Measurements from ENCODE around the gene CIAO3. TPM values are rescaled to one million over a fixed set of nuclear protein-coding genes. Genes with fewer than 3 reads are reported as not detected.
"Not testable (repeated sequence)": the region's sequence is repeated elsewhere in the genome, so short reads cannot be mapped to it uniquely, and the experiment has no call there.

Gene CIAO3
- total RNA-seq, 1 experiment from 2014 or later = 29.6 TPM

DNA sequence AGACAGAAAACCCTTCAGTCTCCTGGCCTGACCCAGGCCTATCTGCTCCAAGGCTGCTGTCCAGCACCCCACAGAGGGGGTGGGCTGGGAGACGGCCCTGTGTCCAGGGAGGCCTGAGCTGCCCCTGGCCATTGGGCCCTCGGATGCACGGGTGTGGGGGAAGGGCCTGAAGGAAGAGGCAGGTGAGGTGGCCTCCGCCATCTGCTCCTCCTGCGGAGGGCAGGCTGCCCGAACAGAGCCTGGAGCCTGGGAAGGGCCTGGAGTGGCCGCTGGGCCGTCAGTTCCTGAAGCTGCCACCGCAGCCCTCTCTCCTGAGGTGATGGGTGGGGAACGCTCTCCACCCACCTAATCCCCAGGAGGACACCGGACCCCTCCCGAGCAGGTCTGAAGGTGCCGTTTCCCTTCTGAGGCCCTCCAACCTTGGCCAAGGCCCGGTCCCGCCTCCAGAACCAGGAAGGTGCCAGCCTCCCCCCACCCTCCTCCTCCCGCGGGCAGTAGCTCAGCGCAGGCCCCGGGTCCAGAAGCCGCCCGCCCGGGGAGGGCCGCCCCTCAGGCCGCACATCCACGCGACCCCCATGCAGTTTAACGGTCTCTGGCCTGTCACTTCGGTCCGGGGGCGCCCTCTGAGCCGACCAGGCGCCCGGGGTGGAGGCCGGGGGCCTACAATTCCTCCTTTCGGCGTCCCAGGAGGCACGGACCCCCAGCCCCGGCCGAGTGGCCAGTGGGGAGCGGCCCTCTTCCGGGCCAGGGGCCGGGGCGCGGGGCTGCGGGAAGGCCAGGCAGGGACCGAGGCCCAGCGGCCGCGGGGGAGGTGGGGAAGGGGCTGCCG is 36.0 kb downstream of the CIAO3 start:
- in situ Hi-C loops (cut with HindIII; ENCODE audit: low sequenced_read_pairs) = loop anchor here (25.0 kb wide), 1 partner anchor 158 kb away; no protein-coding TSS in a partner anchor
- peak; percentile 84 for DNase-seq (ENCODE audit: low spot score)

DNA sequence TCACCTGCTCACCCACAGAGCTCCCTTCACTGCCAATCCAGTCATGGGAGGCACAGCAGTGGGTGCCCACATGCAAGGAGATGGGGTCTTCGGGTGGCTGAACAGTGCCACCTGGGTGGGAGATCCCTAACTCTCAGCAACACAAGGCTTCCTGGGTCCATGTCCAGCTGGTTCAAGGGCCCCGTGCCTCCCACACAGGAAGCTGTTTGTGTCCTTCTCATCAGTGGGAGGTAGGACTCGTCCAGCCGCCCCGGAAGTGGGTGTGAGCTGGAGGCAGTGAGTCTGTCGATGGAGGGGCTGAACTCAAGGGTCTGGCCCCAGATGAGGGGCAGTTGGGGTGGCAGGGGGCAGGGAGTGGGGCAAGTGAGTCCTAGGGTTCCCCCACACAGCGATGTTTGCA is 36.8 kb downstream of the CIAO3 start:
- in situ Hi-C loops (cut with HindIII; ENCODE audit: low sequenced_read_pairs) = loop anchor here (25.0 kb wide), 1 partner anchor 158 kb away; no protein-coding TSS in a partner anchor
- DNase-seq (ENCODE audit: low spot score) = no peak

DNA sequence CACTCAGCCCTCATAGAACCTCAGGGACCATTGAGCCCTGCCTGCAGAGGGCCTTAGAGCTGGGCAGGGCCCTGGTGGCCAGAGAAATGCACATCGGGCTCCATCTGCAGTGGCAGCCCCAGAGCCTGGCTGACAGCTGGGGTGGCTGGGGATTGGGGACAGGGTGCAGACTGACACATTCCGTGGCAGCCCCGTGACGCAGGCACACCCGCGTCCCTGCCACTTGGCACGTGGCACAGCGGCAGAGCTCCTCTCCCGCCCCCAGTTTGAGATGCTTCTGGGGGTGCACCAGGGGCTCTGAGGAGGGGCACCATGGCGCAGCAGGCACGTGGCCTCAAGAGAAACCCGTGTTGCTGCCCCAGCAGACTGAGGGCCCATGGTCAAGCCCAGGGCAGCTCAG is 37.4 kb downstream of the CIAO3 start:
- DNase-seq (ENCODE audit: low spot score) = no peak
- in situ Hi-C loops (cut with HindIII; ENCODE audit: low sequenced_read_pairs) = loop anchor here (25.0 kb wide), 1 partner anchor 159 kb away; no protein-coding TSS in a partner anchor

DNA sequence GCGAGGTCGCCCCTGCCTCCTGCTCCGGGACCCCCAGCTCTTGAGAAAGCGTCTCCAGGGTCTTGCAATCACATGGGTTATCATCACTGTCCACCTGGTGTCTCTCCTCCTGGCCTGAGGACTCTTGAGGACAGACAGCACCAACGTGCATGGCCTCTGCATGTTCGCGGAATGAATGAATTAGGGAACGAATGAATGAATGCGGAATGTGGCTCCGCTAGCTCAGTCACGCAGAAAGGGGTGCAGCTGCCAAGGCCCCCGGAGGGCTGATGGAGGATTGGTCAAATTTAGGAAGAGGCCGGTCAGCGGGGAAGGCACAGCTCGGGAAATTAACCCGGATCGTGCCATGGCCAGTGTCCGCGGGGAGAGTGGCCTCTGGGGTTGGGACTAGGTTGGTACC is 38.5 kb downstream of the CIAO3 start:
- DNase-seq (ENCODE audit: low spot score) = no peak
- in situ Hi-C loops (cut with HindIII; ENCODE audit: low sequenced_read_pairs) = loop anchor here (25.0 kb wide), 1 partner anchor 160 kb away; no protein-coding TSS in a partner anchor

DNA sequence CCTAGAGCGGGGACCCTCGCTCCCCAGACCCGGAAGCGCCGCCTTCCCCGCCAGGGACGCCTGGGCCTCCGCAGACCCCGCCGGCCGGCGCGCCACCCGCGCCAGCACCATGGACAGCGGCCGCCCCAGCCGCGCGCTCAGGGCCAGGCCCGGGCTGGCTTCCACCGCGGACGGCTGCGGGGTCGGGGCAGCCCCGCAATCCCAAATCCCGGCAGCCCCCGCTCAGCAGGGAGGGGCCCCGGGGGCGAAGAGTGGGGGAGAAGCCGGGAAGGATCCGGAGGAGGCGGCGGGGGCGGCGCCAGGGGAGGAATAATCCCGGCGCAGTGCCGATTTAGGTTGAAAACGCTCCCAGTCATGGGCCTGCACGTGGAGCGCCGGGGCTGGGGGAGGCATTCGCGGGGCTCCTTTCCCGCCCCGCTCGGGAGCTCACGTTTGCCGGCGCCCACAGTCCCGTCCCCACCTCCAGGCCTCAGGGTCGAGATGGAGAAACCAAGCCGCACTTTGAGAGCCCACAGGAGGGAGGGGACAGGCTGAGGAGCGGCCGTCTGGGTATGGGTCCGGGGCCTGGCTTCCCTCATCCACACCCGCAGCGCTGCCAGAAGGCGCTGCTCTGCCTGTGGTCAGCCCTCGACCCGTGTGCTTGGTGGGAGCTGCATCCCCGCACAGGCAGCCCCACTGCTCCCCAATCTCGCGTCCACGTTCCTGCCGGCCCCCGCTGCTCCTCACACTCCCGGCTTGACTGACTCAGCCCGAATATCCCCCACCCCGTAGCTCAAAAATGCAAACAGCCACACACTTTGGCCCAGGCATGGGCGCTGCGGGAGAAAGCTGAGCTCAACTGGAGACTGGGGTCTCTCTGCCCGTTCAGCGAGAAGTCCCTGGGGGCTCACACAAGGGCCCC is 39.9 kb downstream of the CIAO3 start:
- DNase-seq (ENCODE audit: low spot score) = no peak
- in situ Hi-C loops (cut with HindIII; ENCODE audit: low sequenced_read_pairs) = loop anchor here (25.0 kb wide), 1 partner anchor 161 kb away; no protein-coding TSS in a partner anchor

DNA sequence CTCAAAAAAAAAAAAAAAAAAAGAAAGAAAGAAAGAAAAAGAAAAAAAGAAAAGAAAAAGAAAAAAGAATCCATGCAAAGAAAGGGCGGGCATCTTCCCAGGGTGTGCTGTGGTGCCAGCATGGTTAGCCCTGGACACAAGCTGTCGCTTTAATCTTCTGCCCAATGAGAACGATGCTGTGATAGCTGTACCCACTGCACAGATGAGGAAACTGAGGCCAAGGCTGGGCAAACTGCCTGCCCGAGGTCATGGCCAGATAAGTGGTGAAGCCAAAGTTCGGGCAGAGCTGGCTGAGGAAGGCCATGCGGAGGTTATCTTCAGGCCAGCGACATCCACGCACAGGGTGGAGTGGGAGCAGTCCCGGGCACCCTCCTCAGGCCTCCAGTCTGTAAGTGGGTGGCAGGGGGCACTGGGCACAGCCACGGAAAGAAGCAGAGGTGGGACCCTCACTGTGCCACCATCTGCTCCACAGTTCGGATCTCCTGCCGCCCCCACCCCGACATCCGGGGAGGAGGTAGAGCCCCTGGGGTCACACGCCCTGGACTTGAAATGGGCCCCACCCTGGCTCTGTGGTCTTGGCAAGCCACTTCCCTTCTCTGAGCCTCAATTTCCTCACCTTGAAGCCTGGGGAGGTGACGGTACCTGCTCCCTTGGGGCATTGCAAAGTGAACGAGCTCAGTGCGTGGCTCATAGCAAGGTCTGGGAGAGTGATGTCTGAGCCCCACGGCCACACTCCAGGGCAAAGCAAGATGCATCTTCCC is 41.7 kb downstream of the CIAO3 start:
- DNase-seq (ENCODE audit: low spot score) = no peak
- in situ Hi-C loops (cut with HindIII; ENCODE audit: low sequenced_read_pairs) = no loop called here

DNA sequence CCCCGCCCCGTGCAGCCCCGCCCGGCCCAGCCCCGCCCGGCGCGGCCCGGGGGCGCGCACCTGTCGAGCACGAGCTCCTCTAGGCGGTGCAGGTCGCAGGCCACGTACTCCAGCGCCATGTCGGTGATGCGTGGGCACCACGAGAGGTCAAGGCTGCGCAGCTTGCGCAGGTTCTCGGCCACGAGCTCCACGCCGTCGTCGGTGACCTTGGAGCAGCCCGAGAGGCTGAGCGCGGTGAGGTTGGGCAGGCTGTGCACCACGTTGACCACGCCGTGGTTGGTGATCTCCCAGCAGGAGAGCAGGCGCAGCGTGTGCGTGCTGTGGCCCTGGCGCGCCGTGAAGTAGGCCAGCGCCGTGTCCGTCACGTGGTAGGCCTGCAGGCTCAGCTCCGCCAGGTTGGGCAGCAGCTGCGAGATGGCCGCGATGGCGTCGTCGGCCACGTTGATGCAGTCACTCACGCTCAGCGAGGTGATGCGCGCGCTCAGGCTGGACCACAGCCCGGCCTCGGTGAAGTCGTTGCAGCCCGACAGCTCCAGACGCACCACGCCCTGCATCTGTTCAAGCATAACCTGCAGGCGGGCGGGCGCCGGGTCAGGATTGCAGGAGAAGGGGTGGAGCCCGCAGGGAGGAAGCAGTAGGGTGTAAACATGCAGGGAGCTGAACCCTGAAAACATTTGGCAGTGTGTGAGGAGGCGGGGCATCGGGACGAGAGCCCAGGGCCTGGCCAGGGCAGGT is 45.3 kb downstream of the CIAO3 start:
- in situ Hi-C loops (cut with HindIII; ENCODE audit: low sequenced_read_pairs) = no loop called here
- DNase-seq (ENCODE audit: low spot score) = peak; percentile 71

DNA sequence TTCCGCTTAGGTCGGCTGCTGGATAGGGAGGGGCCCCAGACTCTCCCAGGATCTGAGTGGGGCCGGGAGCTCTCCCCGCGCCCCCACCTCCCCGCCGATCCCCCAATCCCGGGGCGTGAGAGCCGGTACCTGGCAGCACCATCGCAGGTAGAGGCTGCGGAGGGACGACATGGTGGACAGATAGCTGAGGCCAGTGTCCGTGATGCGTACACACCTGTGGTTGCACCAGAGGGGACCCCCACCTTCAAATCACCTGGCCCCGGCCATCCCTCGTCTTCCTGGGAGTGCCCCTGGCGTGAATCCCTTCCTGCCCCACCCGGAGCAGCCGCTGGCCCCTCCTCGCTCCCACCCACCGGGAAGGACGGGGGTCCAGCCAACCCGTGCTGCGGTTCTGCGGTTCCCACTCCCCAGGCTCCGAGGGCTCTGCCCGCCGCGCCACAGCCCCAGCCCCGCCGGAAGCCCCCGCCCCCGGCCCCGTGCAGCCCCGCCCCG is 45.9 kb downstream of the CIAO3 start:
- DNase-seq (ENCODE audit: low spot score) = no peak

DNA sequence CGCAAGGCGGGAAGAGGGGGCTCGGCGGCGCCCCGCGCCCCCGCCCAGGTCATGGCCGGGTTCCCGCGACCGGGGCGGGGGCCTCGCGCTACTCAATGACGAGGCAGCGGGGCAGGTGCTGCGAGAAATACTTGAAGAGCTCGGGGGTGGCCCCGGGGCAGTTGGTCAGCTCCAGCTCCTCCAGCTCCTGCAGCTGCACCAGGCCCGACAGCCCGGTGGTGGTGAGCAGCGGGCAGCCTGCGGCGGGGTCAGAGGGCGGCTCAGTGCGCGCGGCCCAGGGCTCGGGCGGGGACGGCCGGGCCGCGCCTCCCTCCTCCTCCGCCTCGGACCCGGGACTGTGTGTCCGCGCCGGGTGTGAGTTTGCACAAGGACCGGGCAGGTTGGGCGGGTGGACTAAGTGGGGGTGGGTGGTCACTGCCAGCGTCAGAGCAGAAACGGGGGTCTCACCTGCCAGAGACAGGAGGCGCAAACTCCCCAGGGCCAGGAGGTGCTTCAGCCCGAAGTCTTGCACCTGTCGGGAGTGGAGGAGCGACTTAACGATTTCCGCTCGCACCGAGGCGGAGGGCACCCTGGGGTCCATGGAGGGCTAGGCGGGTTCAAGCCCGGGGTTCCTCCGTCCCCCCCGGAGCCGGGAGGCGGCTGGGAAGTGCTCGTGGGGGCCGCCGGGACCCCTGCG is 46.5 kb downstream of the CIAO3 start:
- DNase-seq (ENCODE audit: low spot score) = no peak
- in situ Hi-C loops (cut with HindIII; ENCODE audit: low sequenced_read_pairs) = no loop called here

More for the DNA sequence above, 45.9 kb downstream of the CIAO3 start:
- in situ Hi-C loops (cut with HindIII; ENCODE audit: low sequenced_read_pairs) = no loop called here

DNA sequence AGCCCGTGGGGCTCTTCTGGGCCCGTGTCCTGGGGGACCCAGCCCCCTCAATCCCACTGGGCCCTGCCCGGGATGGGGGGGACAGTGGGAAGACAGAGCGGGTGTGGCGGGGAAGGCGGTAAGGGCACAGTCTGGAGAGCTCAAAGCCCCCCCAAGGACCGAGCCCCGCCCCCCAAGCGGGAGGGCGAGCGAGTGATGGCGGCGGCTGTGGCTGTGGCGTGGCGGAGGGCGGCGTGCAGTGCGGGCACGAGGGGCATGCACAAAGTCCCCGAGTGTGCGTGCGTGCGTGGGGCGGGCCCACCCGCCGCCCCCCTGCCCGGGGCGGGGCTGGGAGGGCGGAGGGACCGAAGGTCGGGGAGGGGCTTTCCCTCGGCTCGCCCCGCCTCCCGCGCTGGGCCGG is 47.0 kb downstream of the CIAO3 start:
- no peak for DNase-seq (ENCODE audit: low spot score)
- in situ Hi-C loops (cut with HindIII; ENCODE audit: low sequenced_read_pairs) = no loop called here

DNA sequence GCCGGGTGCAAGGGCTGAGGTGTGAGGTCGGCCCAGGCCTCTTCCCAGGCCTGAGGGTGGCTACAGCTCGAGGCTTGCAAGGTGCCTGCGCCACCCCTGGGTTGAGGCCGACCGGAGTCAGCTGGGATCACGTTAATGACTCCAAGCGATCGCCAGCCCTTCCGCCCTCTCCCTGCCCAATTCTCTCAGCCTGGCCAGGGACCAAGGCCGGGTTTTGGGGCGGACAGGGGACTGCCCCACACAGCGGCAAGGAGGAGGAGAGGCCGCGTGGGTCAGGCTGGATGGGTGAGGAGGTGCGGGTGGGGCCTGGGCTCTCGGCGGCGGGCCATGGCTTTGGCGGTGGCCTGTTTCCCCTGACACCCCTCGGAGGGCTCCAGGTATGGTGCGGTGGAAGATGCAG is 47.4 kb downstream of the CIAO3 start:
- no peak for DNase-seq (ENCODE audit: low spot score)
- in situ Hi-C loops (cut with HindIII; ENCODE audit: low sequenced_read_pairs) = no loop called here

DNA sequence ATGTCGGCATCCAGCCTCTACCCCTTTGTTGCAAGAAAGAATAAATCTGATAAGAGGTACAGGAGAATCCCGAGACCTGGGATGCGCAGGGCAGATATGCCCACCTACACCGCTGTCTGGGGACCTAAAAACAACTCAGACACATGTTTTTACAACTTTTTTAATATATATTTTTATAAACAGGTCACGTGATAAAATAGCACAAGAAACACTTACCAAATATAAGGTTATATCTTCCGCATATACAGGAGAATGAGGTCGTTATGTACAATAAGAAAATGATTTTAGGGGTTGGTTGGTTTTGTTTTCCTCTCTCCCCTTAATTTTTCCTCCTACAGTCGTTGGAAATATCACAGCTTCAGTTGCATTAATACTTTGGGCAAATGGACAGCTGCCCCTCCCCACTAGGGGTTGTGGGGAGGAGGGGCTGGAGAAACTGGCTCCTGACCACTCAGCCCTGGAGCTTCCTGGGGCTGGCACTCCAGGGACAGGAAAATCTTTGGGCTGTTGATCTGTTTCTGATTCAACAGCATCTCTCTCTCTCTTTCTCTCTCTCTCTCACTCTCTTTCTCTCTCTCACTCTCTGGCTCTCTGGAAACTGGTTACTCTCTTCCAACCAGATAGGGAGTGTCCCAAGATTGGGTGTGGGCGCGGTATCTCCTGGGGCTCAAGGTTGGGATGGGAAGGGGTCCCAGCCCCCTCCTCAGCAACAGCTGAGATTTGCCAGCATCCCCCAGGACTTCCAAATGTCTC is 48.3 kb downstream of the CIAO3 start:
- in situ Hi-C loops (cut with HindIII; ENCODE audit: low sequenced_read_pairs) = no loop called here
- no peak for DNase-seq (ENCODE audit: low spot score)

DNA sequence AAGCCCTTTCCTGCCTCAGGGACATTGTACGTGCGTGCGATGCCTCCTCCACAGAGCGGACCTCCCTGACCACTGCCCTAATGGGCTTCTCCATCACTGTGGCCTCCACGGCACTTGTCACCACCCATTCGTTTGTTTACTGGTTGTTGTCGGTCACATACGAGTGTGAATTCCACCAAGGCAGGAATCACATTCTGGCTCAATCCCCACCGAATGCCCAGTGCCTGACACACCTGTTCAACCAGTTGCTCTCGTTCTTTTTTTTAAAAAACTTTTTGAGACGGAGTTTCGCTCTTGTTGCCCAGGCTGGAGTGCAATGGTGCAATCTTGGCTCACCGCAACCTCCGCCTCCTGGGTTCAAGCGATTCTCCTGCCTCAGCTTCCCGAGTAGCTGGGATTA is 49.6 kb downstream of the CIAO3 start:
- DNase-seq (ENCODE audit: low spot score); in situ Hi-C loops (cut with HindIII; ENCODE audit: low sequenced_read_pairs): not testable (repeated sequence)

DNA sequence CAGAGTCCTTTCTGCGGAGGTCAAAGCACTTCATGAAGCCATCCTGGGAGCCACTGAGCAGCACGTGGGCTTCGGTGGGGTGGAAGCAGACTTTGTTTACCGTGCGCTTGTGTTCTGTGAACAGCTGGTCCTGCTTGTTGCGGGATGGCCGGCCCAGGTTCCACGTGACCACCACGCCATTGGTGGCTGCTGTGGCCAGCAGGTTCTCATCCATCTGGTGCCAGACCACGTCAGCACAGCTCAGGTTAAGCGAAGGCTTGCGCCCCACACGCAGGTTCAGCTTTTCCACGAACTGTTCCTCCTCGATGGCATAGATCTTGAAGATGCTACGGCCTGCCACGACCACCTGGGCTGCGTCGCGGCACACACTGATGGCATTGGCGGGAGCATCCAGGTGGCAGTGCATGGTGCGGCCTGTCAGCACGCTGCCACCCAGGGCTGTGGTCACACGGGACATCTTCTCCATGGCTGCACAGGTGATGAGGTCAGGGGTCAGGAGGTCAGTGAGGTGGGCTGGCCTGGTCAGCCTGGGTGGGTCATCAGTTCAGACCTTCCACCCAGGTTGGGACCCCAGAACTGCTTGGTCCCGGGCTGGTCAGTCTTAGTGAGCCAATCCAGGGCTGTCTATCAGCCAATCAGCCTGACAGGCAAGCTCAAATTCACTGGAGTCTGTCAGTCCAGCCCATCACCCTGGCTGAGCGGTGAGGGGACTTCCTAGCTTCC is 51.5 kb downstream of the CIAO3 start:
- in situ Hi-C loops (cut with HindIII; ENCODE audit: low sequenced_read_pairs) = no loop called here
- DNase-seq (ENCODE audit: low spot score) = no peak

DNA sequence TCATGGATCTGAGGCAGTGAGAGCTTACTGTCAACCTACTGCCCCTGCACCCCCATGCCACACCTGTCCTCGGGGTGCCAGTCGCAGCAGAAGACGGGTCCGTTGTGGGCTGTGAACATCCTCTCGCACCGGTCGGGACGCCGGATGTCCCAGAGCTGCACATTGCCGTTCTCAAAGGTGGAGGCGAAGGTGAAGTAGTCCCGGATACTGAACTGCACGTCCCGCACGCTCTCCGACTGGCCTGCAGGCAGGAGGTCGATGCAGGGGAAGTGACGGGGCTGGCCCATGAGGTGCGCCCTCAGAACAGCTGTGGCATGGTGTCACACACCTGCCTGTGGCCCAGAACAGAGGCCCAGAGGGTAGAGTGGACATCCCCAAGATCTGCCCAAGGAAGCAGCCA is 53.3 kb downstream of the CIAO3 start:
- in situ Hi-C loops (cut with HindIII; ENCODE audit: low sequenced_read_pairs) = no loop called here
- no peak for DNase-seq (ENCODE audit: low spot score)

DNA sequence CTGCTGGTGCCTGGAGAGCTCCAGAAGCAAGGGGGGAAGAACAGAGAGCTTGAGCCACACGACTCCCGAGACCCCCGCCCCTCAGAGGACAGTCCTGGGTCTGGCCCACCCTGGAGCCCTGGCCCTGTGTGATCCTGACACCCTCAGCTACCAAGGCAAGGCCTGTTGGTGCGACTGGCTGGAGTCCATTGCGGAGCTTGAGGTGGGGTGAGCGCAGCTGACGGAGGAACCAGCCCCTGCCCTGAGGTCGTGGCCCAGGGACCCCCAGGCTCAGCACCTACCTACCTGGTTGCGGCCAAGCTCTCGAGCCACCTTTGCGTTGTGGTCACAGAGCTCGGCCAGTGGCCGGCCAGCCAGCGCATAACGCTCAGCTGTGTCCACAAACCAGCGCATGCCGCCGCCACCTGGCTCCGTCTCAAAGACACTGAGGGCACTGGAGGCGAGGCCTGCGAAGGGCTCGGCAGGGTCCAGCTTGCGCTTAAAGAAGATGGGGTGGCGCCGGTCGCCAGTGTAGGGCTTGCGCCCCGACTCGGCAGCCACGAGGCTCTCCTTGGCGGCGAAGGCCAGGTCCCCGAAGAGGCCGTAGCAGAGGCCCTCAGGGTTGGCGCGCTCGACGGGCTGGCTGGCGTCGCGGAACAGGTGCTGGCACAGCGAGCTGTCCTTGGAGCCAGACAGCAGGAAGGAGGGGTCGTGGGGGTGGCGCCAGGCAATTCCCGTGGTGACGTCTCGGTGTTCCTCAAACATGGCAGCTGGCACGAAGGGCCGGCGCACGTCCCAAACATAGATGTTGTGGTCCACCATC is 54.1 kb downstream of the CIAO3 start:
- DNase-seq (ENCODE audit: low spot score) = no peak
- in situ Hi-C loops (cut with HindIII; ENCODE audit: low sequenced_read_pairs) = no loop called here

Measured in G401 (cell line).